HG03558 (cell line): ENCODE data around the gene PPM1L.

Experiments used
- ATAC-seq: cut with Tn5 transposase; IDR thresholded peaks from one replicate; pipeline ENCODE4 v1.9.1; 2021; ENCODE audit warnings: moderate number of reproducible peaks; ENCODE audit not compliant: unreplicated experiment; ENCODE audit errors: extremely low read depth

PPM1L gene

GRCh38 chr3:160841455-160841854 lies 85.4 kb downstream of the PPM1L start:
- ATAC-seq, result no peak

- no peak for ATAC-seq
Observed at GRCh38 chr3:160842021-160843005, 86.3 kb downstream of the PPM1L start.

GRCh38 chr3:160851629-160852210 lies 95.7 kb downstream of the PPM1L start:
- ATAC-seq, result no peak

- no peak for ATAC-seq
Observed at GRCh38 chr3:160852856-160853255, 96.8 kb downstream of the PPM1L start.

- ATAC-seq, result no peak
Observed at GRCh38 chr3:160856450-160856849, 100.4 kb downstream of the PPM1L start.

GRCh38 chr3:160857476-160858119 lies 101.6 kb downstream of the PPM1L start:
- ATAC-seq, result no peak

GRCh38 chr3:160860346-160860745 lies 104.3 kb downstream of the PPM1L start:
- ATAC-seq, result no peak

GRCh38 chr3:160869825-160870224 lies 113.8 kb downstream of the PPM1L start:
- no peak for ATAC-seq

- ATAC-seq, result no peak
Observed at GRCh38 chr3:160870327-160870726, 114.3 kb downstream of the PPM1L start.

- ATAC-seq, result no peak
Observed at GRCh38 chr3:160874736-160875135, 118.7 kb downstream of the PPM1L start.

GRCh38 chr3:160876643-160877042 lies 120.6 kb downstream of the PPM1L start:
- no peak for ATAC-seq

GRCh38 chr3:160879859-160880258 lies 123.8 kb downstream of the PPM1L start:
- ATAC-seq, result no peak

- ATAC-seq, result no peak
Observed at GRCh38 chr3:160883373-160883772, 127.3 kb downstream of the PPM1L start.

GRCh38 chr3:160885791-160886286 lies 129.8 kb downstream of the PPM1L start:
- ATAC-seq, result peak; percentile 34

- ATAC-seq, result peak; percentile 88
Observed at GRCh38 chr3:160886421-160886820, 130.4 kb downstream of the PPM1L start.

GRCh38 chr3:160893207-160893606 lies 137.2 kb downstream of the PPM1L start:
- ATAC-seq, result no peak

- ATAC-seq, result no peak
Observed at GRCh38 chr3:160904691-160905090, 148.7 kb downstream of the PPM1L start.

- ATAC-seq, result no peak
Observed at GRCh38 chr3:160906646-160907045, 150.6 kb downstream of the PPM1L start.

GRCh38 chr3:160909917-160910316 lies 153.9 kb downstream of the PPM1L start:
- no peak for ATAC-seq

GRCh38 chr3:160911411-160911810 lies 155.4 kb downstream of the PPM1L start:
- no peak for ATAC-seq

GRCh38 chr3:160916472-160916871 lies 160.4 kb downstream of the PPM1L start:
- ATAC-seq, result no peak
